WTC11 (cell line): ENCODE data around the gene SLC38A10. TPM values are rescaled to one million over a fixed set of nuclear protein-coding genes. Genes with fewer than 3 reads are reported as not detected.

Experiments used
- ATAC-seq: fragments of 200-7000 bp; cut with Tn5 transposase; 2 replicates; pipeline ENCODE4 v1.10.0; 2021; ENCODE audit warnings: mild to moderate bottlenecking, moderate library complexity
- CTCF ChIA-PET: fragments of 300-600 bp; sonication (Branson Sonifier 250); formaldehyde crosslinking; loops from one replicate; lab custom pipeline; 2021; ENCODE audit warnings: antibody characterized with exemption; lab: Charles Lee
- POLR2A ChIA-PET: fragments of 350-600 bp; sonication (Branson Sonifier 250); formaldehyde crosslinking; loops from one replicate; lab custom pipeline; 2021; ENCODE audit warnings: antibody characterized with exemption; lab: Charles Lee
- DNase-seq: peaks from one replicate; pipeline ENCODE4 v3.0.0; 2021; ENCODE audit warnings: low spot score
- H3K27ac Mint-ChIP-seq: 2 replicates; pipeline ENCODE4 v1.8.0; 2021; ENCODE audit warnings: mixed read lengths
- H3K27me3 Mint-ChIP-seq: 2 replicates; pipeline ENCODE4 v1.8.0; 2021; ENCODE audit warnings: low read depth, mild to moderate bottlenecking, moderate library complexity, mixed read lengths
- H3K36me3 Mint-ChIP-seq: 2 replicates; pipeline ENCODE4 v1.8.0; 2021; ENCODE audit warnings: mixed read lengths
- H3K4me1 Mint-ChIP-seq: 2 replicates; pipeline ENCODE4 v1.8.0; 2022; ENCODE audit warnings: mixed read lengths
- H3K4me3 Mint-ChIP-seq: 2 replicates; pipeline ENCODE4 v1.8.0; 2021; ENCODE audit warnings: mild to moderate bottlenecking, moderate library complexity, mixed read lengths
- H3K9me3 Mint-ChIP-seq: 2 replicates; pipeline ENCODE4 v1.8.0; 2021; ENCODE audit warnings: mixed read lengths
- ATF2 ChIP-seq: sonication (generic); formaldehyde crosslinking; IDR thresholded peaks from 2 replicates; pipeline ENCODE4 v1.8.1; 2022; ENCODE audit warnings: low read depth, missing genetic modification reagents, borderline replicate concordance
- CREB1 ChIP-seq: sonication (generic); formaldehyde crosslinking; IDR thresholded peaks from 2 replicates; pipeline ENCODE4 v1.8.0; 2023; ENCODE audit warnings: mild to moderate bottlenecking, missing genetic modification reagents
- ERG ChIP-seq: fragments of 250-450 bp; sonication (Bioruptor Pico); IDR thresholded peaks from 2 replicates; pipeline ENCODE4 v1.8.0; 2021; ENCODE audit warnings: mild to moderate bottlenecking
- GRHL2 ChIP-seq: fragments of 250-450 bp; sonication (Bioruptor Pico); IDR thresholded peaks from 2 replicates; pipeline ENCODE4 v1.8.0; 2022; ENCODE audit warnings: mild to moderate bottlenecking, moderate library complexity; ENCODE audit not compliant: insufficient replicate concordance, severe bottlenecking
- IRF1 ChIP-seq: sonication (generic); formaldehyde crosslinking; IDR thresholded peaks from 2 replicates; pipeline ENCODE4 v1.8.0; 2023; ENCODE audit warnings: missing genetic modification reagents
- MLX ChIP-seq: sonication (generic); formaldehyde crosslinking; IDR thresholded peaks from 2 replicates; pipeline ENCODE4 v1.8.1; 2023; ENCODE audit warnings: mild to moderate bottlenecking, missing genetic modification reagents, moderate library complexity
- PRDM15 ChIP-seq: sonication (generic); formaldehyde crosslinking; IDR thresholded peaks from 2 replicates; pipeline ENCODE4 v1.8.0; 2022; ENCODE audit warnings: missing genetic modification reagents
- SP1 ChIP-seq: sonication (generic); formaldehyde crosslinking; conservative IDR thresholded peaks from 2 replicates; pipeline ENCODE4 v1.8.1; 2022; ENCODE audit warnings: missing genetic modification reagents
- TEAD4 ChIP-seq: sonication (generic); formaldehyde crosslinking; IDR thresholded peaks from 2 replicates; pipeline ENCODE4 v1.8.0; 2022; ENCODE audit warnings: mild to moderate bottlenecking, missing genetic modification reagents
- ZNF121 ChIP-seq: sonication (generic); formaldehyde crosslinking; IDR thresholded peaks from 2 replicates; pipeline ENCODE4 v1.8.0; 2023; ENCODE audit warnings: missing genetic modification reagents
- ZNF138 ChIP-seq: sonication (generic); formaldehyde crosslinking; conservative IDR thresholded peaks from 2 replicates; pipeline ENCODE4 v1.8.1; 2022; ENCODE audit warnings: mild to moderate bottlenecking, moderate library complexity, missing genetic modification reagents
- ZNF423 ChIP-seq: fragments of 250-450 bp; sonication (Bioruptor Pico); IDR thresholded peaks from 2 replicates; pipeline ENCODE4 v2.1.2; 2022; ENCODE audit warnings: mild to moderate bottlenecking, moderate library complexity
- ZNF512 ChIP-seq: sonication (generic); formaldehyde crosslinking; IDR thresholded peaks from 2 replicates; pipeline ENCODE4 v1.8.1; 2022; ENCODE audit warnings: missing genetic modification reagents, borderline replicate concordance
- ZNF532 ChIP-seq: fragments of 250-450 bp; sonication (Bioruptor Pico); IDR thresholded peaks from 2 replicates; pipeline ENCODE4 v1.9.0; 2021; ENCODE audit warnings: mild to moderate bottlenecking, borderline replicate concordance
- total RNA-seq: library from RNA; stranded (reverse); gene quantifications from 3 replicates; pipeline ENCODE4 v1.2.3, GENCODE V29; 2021

Gene SLC38A10
- total RNA-seq, 1 experiment from 2014 or later = 47.0 TPM

- ATAC-seq = no peak
These were observed 37.2 kb upstream of the SLC38A10 start for GRCh38 chr17:81332118-81332834.

GRCh38 chr17:81331527-81332043 is 36.5 kb upstream of the SLC38A10 start:
- H3K4me3 Mint-ChIP-seq = no peak overlapping the region
- ChIA-PET POLR2A (no interaction called here), CTCF (interaction anchor here (1.1 to 1.5 kb wide), 3 partner anchors 9 to 36 kb away, joined by 3 read pairs; partner anchors contain the start of gene SLC38A10)
- no peak for TF ChIP-seq GRHL2 (CRISPR knock-in tag)
- TF ChIP-seq ATF2 = no peak
- TF ChIP-seq TEAD4 = no peak
- TF ChIP-seq ZNF423 (CRISPR knock-in tag) = peak; percentile 78
- TF ChIP-seq PRDM15 (CRISPR knock-in tag) = no peak
- no peak for TF ChIP-seq ERG (CRISPR knock-in tag)
- H3K9me3 Mint-ChIP-seq = no peaks in the 10 kb centered on the region
- H3K36me3 Mint-ChIP-seq = no peaks in the 10 kb centered on the region
- no peak overlapping the region for H3K27ac Mint-ChIP-seq
- DNase-seq (no peak), ATAC-seq (no peak)
- H3K4me1 Mint-ChIP-seq = peaks cover 21% of the 10 kb centered on the region
- H3K27me3 Mint-ChIP-seq = no peaks in the 10 kb centered on the region; the same call in 1 of the 2 replicates

More at GRCh38 chr17:81332118-81332834, 37.2 kb upstream of the SLC38A10 start:
- no peak for TF ChIP-seq ZNF138
- TF ChIP-seq ZNF121 (CRISPR knock-in tag) = peak; percentile 73
- no peak overlapping the region for H3K4me3 Mint-ChIP-seq
- ChIA-PET CTCF (interaction anchor here (1.2 to 1.3 kb wide), 2 partner anchors 10 to 22 kb away, joined by 3 read pairs; no protein-coding TSS in a partner anchor), POLR2A (no interaction called here)
- H3K4me1 Mint-ChIP-seq = peaks cover 21% of the 10 kb centered on the region
- H3K27me3 Mint-ChIP-seq = no peaks in the 10 kb centered on the region; the same call in 1 of the 2 replicates
- no peak overlapping the region for H3K27ac Mint-ChIP-seq
- DNase-seq = no peak
- H3K36me3 Mint-ChIP-seq = no peaks in the 10 kb centered on the region
- H3K9me3 Mint-ChIP-seq = no peaks in the 10 kb centered on the region

- ChIA-PET CTCF (interaction anchor here (1.1 to 1.5 kb wide), 4 partner anchors 8 to 110 kb away, joined by 3 to 4 read pairs (median 3); partner anchors contain the start of gene SLC38A10), POLR2A (no interaction called here)
- no peaks in the 10 kb centered on the region for H3K9me3 Mint-ChIP-seq
- H3K4me1 Mint-ChIP-seq = peaks cover 21% of the 10 kb centered on the region
- H3K27ac Mint-ChIP-seq = no peak overlapping the region
- H3K4me3 Mint-ChIP-seq = no peak overlapping the region
- no peaks in the 10 kb centered on the region for H3K36me3 Mint-ChIP-seq
- ATAC-seq (no peak), DNase-seq (no peak)
- H3K27me3 Mint-ChIP-seq = no peaks in the 10 kb centered on the region; the same call in 1 of the 2 replicates
- TF ChIP-seq CREB1 (CRISPR knock-in tag) (no peak), MLX (CRISPR knock-in tag) (no peak), IRF1 (CRISPR knock-in tag) (no peak), ZNF512 (CRISPR knock-in tag) (no peak), SP1 (CRISPR knock-in tag) (no peak), ATF2 (no peak), ZNF532 (CRISPR knock-in tag) (no peak)
These were observed 35.8 kb upstream of the SLC38A10 start for GRCh38 chr17:81330884-81331245.
